Neural cell (in vitro differentiated cells): ENCODE results near the gene ADCY5. TPM values are rescaled to one million over a fixed set of nuclear protein-coding genes. Genes with fewer than 3 reads are reported as not detected.

Experiments used
- H2AFZ ChIP-seq: fragments of 200-600, 300-800 bp; sonication (generic), shearing (Covaris generic); 2 replicates; pipeline ENCODE4 v1.6.0; 2014; ENCODE audit warnings: low read depth, mild to moderate bottlenecking, antibody characterized with exemption, low read length, moderate library complexity
- H3F3A ChIP-seq: fragments of 200-600 bp; shearing (Covaris generic); 2 replicates; pipeline ENCODE4 v1.6.1; 2016; ENCODE audit warnings: mild to moderate bottlenecking, moderate library complexity, mixed read lengths, antibody characterized with exemption, low read length; ENCODE audit not compliant: insufficient read depth, poor library complexity, severe bottlenecking
- H3K27ac ChIP-seq: fragments of 200-600, 300-800 bp; sonication (generic), shearing (Covaris generic); 2 replicates; pipeline ENCODE4 v1.5.1; 2014; ENCODE audit warnings: mild to moderate bottlenecking, low read length, moderate library complexity
- H3K27me3 ChIP-seq: fragments of 300-800, 200-600 bp; sonication (generic), shearing (Covaris generic); 2 replicates; pipeline ENCODE4 v1.6.0; 2014; ENCODE audit warnings: mild to moderate bottlenecking, low read depth, low read length, moderate library complexity; ENCODE audit not compliant: insufficient read depth
- H3K36me3 ChIP-seq: fragments of 300-800, 200-600 bp; sonication (generic), shearing (Covaris generic); 2 replicates; pipeline ENCODE4 v1.5.1; 2014; ENCODE audit warnings: mild to moderate bottlenecking, antibody characterized with exemption, low read length, moderate library complexity; ENCODE audit not compliant: insufficient read depth
- H3K4me2 ChIP-seq: fragments of 300-800, 200-600 bp; sonication (generic), shearing (Covaris generic); 2 replicates; pipeline ENCODE4 v1.6.0; 2014; ENCODE audit warnings: mild to moderate bottlenecking, low read length
- H3K4me3 ChIP-seq: fragments of 300-800, 200-600 bp; sonication (generic), shearing (Covaris generic); 2 replicates; pipeline ENCODE4 v1.5.1; 2014; ENCODE audit warnings: mild to moderate bottlenecking, low read length, moderate library complexity
- H3K79me2 ChIP-seq: fragments of 200-600 bp; shearing (Covaris generic); replicated peaks from 2 replicates; pipeline ENCODE4 v1.6.0; 2014; ENCODE audit warnings: mild to moderate bottlenecking, low read length, moderate library complexity; ENCODE audit not compliant: insufficient read depth
- H3K9ac ChIP-seq: fragments of 300-800, 200-600 bp; sonication (generic), shearing (Covaris generic); 2 replicates; pipeline ENCODE4 v1.6.1; 2016; ENCODE audit warnings: mild to moderate bottlenecking, low read length, mixed read lengths
- H3K9me2 ChIP-seq: fragments of 200-600 bp; shearing (Covaris generic); 2 replicates; pipeline ENCODE4 v1.6.1; 2016; ENCODE audit warnings: mild to moderate bottlenecking, low read length, mixed read lengths; ENCODE audit not compliant: insufficient read depth
- H3K9me3 ChIP-seq: fragments of 200-600, 300-800 bp; sonication (generic), shearing (Covaris generic); 2 replicates; pipeline ENCODE4 v1.6.1; 2016; ENCODE audit warnings: mild to moderate bottlenecking, mixed run types, low read length, moderate library complexity, mixed read lengths
- H4K20me1 ChIP-seq: fragments of 200-600 bp; shearing (Covaris generic); 2 replicates; pipeline ENCODE4 v1.6.1; 2016; ENCODE audit warnings: mild to moderate bottlenecking, mixed run types; ENCODE audit not compliant: insufficient read depth
- EP300 ChIP-seq: fragments of 450-650 bp; conservative IDR thresholded peaks from 2 replicates; pipeline ENCODE4 v1.6.1; 2014; ENCODE audit warnings: antibody characterized with exemption, mild to moderate bottlenecking, moderate library complexity; ENCODE audit not compliant: poor library complexity, severe bottlenecking
- EZH2 ChIP-seq: fragments of 200-600, 300-800 bp; shearing (Covaris generic), sonication (generic); IDR thresholded peaks from 2 replicates; pipeline ENCODE4 v1.6.1; 2014; ENCODE audit warnings: antibody characterized with exemption, low read length, borderline replicate concordance, mild to moderate bottlenecking; ENCODE audit not compliant: insufficient read depth, poor library complexity, severe bottlenecking
- MXI1 ChIP-seq: fragments of 450-650 bp; conservative IDR thresholded peaks from 2 replicates; pipeline ENCODE4 v1.6.1; 2014; ENCODE audit warnings: antibody characterized with exemption, mild to moderate bottlenecking; ENCODE audit not compliant: poor library complexity, severe bottlenecking
- POLR2AphosphoS5 ChIP-seq: IDR thresholded peaks from 2 replicates; pipeline ENCODE4 v1.6.1; 2012
- RAD21 ChIP-seq: fragments of 450-650 bp; conservative IDR thresholded peaks from 2 replicates; pipeline ENCODE4 v1.6.1; 2014; ENCODE audit warnings: antibody characterized with exemption, mild to moderate bottlenecking, moderate library complexity
- SMC3 ChIP-seq: fragments of 450-650 bp; conservative IDR thresholded peaks from 2 replicates; pipeline ENCODE4 v1.6.1; 2014; ENCODE audit warnings: antibody characterized with exemption, mild to moderate bottlenecking, moderate library complexity; ENCODE audit not compliant: poor library complexity
- TAF1 ChIP-seq: IDR thresholded peaks from 2 replicates; pipeline ENCODE4 v1.6.1; 2012; ENCODE audit warnings: low read depth
- polyA plus RNA-seq: library from polyadenylated mRNA; depleted of rRNA; stranded (reverse); fragments of >200 nt; gene quantifications from 2 replicates; pipeline ENCODE4 v1.2.3, GENCODE V29; 2014
- TF ChIP-seq, protein P1 (sequence below): IDR thresholded peaks from 2 replicates; pipeline ENCODE4 v1.6.1; 2012; ENCODE audit warnings: borderline replicate concordance
- TF ChIP-seq, protein P2 (sequence below): fragments of 450-650 bp; IDR thresholded peaks from 2 replicates; pipeline ENCODE4 v1.5.1; 2014; ENCODE audit warnings: antibody characterized with exemption, mild to moderate bottlenecking, moderate library complexity; ENCODE audit not compliant: poor library complexity, severe bottlenecking

The ADCY5 gene
- polyA plus RNA-seq, 1 donor from 2014 or later: 7.7 TPM

DNA sequence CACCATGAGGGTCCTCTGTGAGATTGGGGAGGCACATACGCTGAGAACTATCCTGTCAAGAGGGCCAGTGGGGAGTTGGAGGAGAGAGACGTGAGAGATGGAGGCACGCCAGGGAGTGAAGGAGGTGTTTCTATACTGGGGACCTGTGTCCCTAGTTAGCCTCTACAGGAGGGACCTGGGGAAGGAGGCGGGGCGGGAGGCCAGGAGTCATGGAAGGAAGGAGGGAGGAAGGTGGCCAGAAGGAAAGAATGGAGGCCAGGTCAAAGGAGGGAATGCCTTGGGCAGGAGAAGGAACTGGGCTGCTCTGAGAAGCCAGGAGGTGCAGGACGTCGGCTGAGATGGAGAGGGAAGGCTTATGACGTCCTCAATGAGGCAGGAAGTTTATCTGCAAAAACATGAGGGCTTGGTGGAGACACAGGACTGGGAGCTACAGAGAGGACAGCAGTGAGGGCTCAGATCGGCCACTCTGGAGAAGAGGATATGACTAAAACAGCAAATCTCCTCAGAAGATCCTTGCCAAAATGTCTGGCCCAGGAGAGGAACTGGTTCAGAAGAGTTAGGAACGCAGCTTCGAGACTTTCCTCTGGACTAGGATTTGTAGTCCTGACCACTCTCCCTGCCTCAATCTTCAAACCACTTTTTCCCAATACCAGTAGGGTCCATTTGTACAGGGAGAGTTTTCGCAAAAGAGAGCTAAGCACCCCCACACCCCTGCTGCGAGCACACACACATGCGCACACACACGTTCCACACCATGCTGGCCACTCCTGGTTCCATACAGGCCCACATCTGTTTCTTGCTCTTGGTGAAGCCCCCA is 59.9 kb downstream of the ADCY5 start:
- Histone ChIP-seq H2AFZ (no peak overlapping the region), H3F3A (no peaks in the 10 kb centered on the region), H3K36me3 (no peaks in the 10 kb centered on the region), H3K9me3 (no peaks in the 10 kb centered on the region), H3K4me3 (no peak overlapping the region), H3K27ac (no peak overlapping the region), H3K27me3 (no peaks in the 10 kb centered on the region), H4K20me1 (no peaks in the 10 kb centered on the region), H3K4me2 (no peak overlapping the region), H3K9me2 (no peaks in the 10 kb centered on the region), H3K79me2 (no peaks in the 10 kb centered on the region), H3K9ac (no peak overlapping the region)
- TF ChIP-seq EZH2: no peak
- no peak for TF ChIP-seq TAF1
- TF ChIP-seq, protein P1, sequence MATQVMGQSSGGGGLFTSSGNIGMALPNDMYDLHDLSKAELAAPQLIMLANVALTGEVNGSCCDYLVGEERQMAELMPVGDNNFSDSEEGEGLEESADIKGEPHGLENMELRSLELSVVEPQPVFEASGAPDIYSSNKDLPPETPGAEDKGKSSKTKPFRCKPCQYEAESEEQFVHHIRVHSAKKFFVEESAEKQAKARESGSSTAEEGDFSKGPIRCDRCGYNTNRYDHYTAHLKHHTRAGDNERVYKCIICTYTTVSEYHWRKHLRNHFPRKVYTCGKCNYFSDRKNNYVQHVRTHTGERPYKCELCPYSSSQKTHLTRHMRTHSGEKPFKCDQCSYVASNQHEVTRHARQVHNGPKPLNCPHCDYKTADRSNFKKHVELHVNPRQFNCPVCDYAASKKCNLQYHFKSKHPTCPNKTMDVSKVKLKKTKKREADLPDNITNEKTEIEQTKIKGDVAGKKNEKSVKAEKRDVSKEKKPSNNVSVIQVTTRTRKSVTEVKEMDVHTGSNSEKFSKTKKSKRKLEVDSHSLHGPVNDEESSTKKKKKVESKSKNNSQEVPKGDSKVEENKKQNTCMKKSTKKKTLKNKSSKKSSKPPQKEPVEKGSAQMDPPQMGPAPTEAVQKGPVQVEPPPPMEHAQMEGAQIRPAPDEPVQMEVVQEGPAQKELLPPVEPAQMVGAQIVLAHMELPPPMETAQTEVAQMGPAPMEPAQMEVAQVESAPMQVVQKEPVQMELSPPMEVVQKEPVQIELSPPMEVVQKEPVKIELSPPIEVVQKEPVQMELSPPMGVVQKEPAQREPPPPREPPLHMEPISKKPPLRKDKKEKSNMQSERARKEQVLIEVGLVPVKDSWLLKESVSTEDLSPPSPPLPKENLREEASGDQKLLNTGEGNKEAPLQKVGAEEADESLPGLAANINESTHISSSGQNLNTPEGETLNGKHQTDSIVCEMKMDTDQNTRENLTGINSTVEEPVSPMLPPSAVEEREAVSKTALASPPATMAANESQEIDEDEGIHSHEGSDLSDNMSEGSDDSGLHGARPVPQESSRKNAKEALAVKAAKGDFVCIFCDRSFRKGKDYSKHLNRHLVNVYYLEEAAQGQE: no peak
- no peak for TF ChIP-seq RAD21
- TF ChIP-seq POLR2AphosphoS5: no peak
- TF ChIP-seq, protein P2, sequence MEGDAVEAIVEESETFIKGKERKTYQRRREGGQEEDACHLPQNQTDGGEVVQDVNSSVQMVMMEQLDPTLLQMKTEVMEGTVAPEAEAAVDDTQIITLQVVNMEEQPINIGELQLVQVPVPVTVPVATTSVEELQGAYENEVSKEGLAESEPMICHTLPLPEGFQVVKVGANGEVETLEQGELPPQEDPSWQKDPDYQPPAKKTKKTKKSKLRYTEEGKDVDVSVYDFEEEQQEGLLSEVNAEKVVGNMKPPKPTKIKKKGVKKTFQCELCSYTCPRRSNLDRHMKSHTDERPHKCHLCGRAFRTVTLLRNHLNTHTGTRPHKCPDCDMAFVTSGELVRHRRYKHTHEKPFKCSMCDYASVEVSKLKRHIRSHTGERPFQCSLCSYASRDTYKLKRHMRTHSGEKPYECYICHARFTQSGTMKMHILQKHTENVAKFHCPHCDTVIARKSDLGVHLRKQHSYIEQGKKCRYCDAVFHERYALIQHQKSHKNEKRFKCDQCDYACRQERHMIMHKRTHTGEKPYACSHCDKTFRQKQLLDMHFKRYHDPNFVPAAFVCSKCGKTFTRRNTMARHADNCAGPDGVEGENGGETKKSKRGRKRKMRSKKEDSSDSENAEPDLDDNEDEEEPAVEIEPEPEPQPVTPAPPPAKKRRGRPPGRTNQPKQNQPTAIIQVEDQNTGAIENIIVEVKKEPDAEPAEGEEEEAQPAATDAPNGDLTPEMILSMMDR: no peak

DNA sequence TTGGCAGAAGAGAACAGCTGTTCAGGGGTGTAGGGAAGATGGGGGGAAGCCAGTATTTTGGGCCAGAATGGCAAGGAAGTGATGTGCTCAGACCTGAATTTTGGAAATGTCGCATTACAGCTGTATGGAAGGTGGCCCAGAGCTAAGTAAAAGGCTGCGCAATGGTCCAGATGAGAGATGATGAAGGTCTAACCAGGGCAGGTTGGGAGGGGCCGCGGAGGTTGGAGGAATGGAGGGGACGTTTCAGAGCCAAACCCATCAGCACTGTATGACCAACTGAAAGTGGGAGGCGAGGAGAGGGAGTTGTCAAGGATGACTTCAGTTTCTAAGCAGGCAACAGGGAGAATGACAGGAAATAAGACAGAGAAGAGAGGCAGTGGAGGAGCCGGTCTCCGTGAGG is 60.8 kb downstream of the ADCY5 start:
- no peak overlapping the region for H2AFZ ChIP-seq
- H3K79me2 ChIP-seq: no peaks in the 10 kb centered on the region
- H4K20me1 ChIP-seq: no peaks in the 10 kb centered on the region
- no peak overlapping the region for H3K4me3 ChIP-seq
- H3F3A ChIP-seq: no peaks in the 10 kb centered on the region
- H3K9ac ChIP-seq: no peak overlapping the region
- no peaks in the 10 kb centered on the region for H3K27me3 ChIP-seq
- H3K9me3 ChIP-seq: no peaks in the 10 kb centered on the region
- no peaks in the 10 kb centered on the region for H3K36me3 ChIP-seq
- no peak overlapping the region for H3K4me2 ChIP-seq
- no peak overlapping the region for H3K27ac ChIP-seq
- H3K9me2 ChIP-seq: no peaks in the 10 kb centered on the region
- TF ChIP-seq SMC3: no peak
- TF ChIP-seq EP300: no peak
- TF ChIP-seq POLR2AphosphoS5: no peak
- TF ChIP-seq RAD21: no peak
- TF ChIP-seq TAF1: no peak
- TF ChIP-seq EZH2: no peak
- TF ChIP-seq MXI1: no peak
- TF ChIP-seq, protein P2: no peak
- TF ChIP-seq, protein P1: no peak
